BLaER1 (cell line): Measurements from ENCODE around the gene HERC3.

Experiments
- H3K27ac ChIP-seq: shearing (Covaris generic); formaldehyde crosslinking; 2 replicates; pipeline ENCODE4 v1.8.1; 2022
- H3K27me3 ChIP-seq: shearing (Covaris generic); formaldehyde crosslinking; 2 replicates; pipeline ENCODE4 v1.8.1; 2022
- H3K36me3 ChIP-seq: shearing (Covaris generic); formaldehyde crosslinking; 2 replicates; pipeline ENCODE4 v1.8.1; 2022
- H3K4me1 ChIP-seq: shearing (Covaris generic); formaldehyde crosslinking; 2 replicates; pipeline ENCODE4 v1.8.1; 2022
- H3K4me2 ChIP-seq: shearing (Covaris generic); formaldehyde crosslinking; 2 replicates; pipeline ENCODE4 v1.8.1; 2022
- H3K4me3 ChIP-seq: shearing (Covaris generic); formaldehyde crosslinking; 2 replicates; pipeline ENCODE4 v1.8.1; 2022
- H3K9ac ChIP-seq: shearing (Covaris generic); formaldehyde crosslinking; 2 replicates; pipeline ENCODE4 v1.8.1; 2022
- H3K9me3 ChIP-seq: shearing (Covaris generic); formaldehyde crosslinking; 2 replicates; pipeline ENCODE4 v1.8.1; 2022
- H4K20me1 ChIP-seq: shearing (Covaris generic); formaldehyde crosslinking; 2 replicates; pipeline ENCODE4 v1.8.1; 2022
- Cebpa-rat ChIP-seq: shearing (Covaris generic); IDR thresholded peaks from 2 replicates; pipeline ENCODE4 v1.8.1; 2022

The HERC3 gene

DNA sequence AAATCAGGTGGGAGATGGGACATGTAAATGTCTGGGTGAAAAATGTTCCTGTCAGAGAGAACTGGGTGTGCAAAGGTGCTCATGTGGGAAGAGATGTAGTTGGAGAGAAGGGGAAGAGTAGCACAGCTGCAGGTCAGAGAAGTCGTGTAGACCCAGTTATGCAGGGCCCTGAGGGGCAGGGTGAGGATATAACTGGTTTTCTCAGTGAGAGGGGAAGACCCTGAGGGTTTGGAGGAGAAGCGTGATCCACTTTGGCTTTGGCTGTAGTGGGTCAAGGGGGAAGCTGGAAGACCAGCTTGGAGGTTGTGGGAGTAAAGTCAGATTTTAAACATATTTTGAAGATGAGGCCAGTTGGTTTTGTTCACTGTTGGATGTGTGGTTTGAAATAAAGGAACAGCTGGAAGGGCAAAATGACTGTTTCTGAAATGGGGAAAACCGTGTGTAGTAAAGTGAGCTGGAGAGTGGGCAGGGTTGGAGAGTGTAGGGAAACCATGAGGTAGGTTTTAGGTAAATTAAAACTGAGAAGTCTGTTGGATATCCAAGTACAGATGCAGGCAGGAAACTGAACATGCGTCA, 61.2 kb downstream of the HERC3 start:
- Histone ChIP-seq H3K9me3 (no peaks in the 10 kb centered on the region), H3K4me3 (no peak overlapping the region), H3K4me2 (no peak overlapping the region), H4K20me1 (peaks cover 3% of the 10 kb centered on the region; the same call in 1 of the 2 replicates), H3K27me3 (no peaks in the 10 kb centered on the region), H3K9ac (no peak overlapping the region), H3K27ac (no peak overlapping the region), H3K36me3 (peaks cover 27% of the 10 kb centered on the region), H3K4me1 (no peaks in the 10 kb centered on the region; the same call in 1 of the 2 replicates)
- no peak for TF ChIP-seq Cebpa-rat

DNA sequence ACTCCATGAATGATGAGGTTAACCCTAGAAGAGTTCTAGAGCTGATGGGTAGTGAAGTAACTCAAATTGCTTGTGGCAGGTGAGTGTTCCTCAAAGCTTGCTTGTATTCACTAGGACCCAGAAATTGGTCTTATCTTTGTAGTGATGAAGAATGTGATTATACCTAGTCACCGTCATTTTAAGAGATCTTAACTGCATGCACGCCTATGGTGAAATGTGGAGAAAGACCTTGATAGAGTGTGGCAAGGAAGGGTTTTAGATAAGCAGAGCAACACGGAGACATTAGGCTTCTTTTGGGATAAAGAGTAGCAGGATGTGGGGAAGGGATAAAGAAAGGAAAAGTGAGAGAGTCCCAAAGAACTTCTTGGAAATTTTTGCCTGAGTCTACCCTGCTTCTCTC, 62.9 kb downstream of the HERC3 start:
- Histone ChIP-seq H3K4me1 (no peaks in the 10 kb centered on the region; the same call in 1 of the 2 replicates), H3K4me2 (no peak overlapping the region), H3K9ac (no peak overlapping the region), H3K27ac (no peak overlapping the region), H3K27me3 (no peaks in the 10 kb centered on the region), H3K36me3 (peaks cover 30% of the 10 kb centered on the region), H3K4me3 (no peak overlapping the region), H4K20me1 (no peaks in the 10 kb centered on the region), H3K9me3 (no peaks in the 10 kb centered on the region)
- no peak for TF ChIP-seq Cebpa-rat

DNA sequence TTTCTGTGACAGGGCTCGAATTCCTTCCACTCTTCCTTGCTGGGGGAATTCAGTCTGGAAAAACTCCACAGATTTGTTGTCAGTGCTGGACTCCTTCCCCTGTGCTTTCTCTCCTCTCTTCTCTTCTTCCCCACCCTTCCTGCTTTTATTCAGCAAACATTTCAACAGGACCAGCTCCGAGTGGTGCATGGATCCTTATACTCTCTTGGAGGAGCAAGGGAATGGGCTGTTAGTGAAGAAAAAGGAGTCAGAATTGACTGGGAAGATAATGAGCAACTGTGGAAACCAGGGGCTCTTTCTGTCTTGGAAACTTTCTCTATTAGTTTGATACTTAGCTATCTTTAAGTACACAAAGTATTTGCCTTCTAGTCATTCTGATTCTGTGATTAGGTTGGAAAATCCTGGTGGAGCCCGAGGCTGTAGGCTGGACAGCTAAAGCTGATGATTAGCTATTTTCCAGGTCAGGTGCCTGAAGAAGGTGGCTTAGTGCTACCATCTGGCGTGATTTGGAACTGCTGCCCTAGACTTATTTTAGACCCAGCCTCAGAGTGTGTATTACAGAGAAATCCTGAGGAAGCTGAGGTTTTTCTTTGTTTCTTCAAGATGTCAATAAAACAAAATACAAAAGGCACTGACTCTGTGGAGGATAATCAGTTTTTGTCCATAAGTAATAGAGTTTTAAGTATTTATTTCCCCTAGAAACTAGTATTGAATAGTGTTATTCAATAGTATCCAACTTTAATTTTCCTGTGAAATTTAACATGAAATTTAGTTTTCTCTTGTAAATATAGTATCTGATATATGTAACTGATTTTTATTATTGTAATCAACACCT, 67.0 kb downstream of the HERC3 start:
- Histone ChIP-seq H3K4me1 (no peaks in the 10 kb centered on the region; the same call in 1 of the 2 replicates), H4K20me1 (no peaks in the 10 kb centered on the region), H3K36me3 (peaks cover 37% of the 10 kb centered on the region), H3K27ac (no peak overlapping the region), H3K9ac (no peak overlapping the region), H3K27me3 (no peaks in the 10 kb centered on the region), H3K4me2 (no peak overlapping the region), H3K4me3 (no peak overlapping the region), H3K9me3 (no peaks in the 10 kb centered on the region)
- TF ChIP-seq Cebpa-rat, result no peak

DNA sequence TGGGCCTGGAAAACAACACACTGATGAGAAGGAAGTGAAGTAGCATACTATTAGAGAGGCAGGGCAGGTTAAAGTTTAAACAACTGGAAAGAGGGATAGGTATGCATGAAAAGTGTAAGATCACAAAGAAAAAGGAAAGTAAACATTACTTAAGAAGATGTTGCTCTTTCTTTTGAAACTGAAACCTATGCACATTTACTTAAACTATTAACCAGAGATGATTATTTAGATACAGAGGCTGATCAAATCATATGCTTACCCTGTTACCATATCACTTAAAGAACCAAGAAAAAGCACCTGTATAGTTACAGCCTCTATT, 67.6 kb downstream of the HERC3 start:
- H3K27ac ChIP-seq, result no peak overlapping the region
- no peaks in the 10 kb centered on the region; the same call in 1 of the 2 replicates for H3K4me1 ChIP-seq
- H4K20me1 ChIP-seq, result no peaks in the 10 kb centered on the region
- no peaks in the 10 kb centered on the region for H3K9me3 ChIP-seq
- H3K4me2 ChIP-seq, result no peak overlapping the region
- no peak for TF ChIP-seq Cebpa-rat
- no peaks in the 10 kb centered on the region for H3K27me3 ChIP-seq
- peaks cover 38% of the 10 kb centered on the region for H3K36me3 ChIP-seq
- H3K4me3 ChIP-seq, result no peak overlapping the region
- H3K9ac ChIP-seq, result no peak overlapping the region

DNA sequence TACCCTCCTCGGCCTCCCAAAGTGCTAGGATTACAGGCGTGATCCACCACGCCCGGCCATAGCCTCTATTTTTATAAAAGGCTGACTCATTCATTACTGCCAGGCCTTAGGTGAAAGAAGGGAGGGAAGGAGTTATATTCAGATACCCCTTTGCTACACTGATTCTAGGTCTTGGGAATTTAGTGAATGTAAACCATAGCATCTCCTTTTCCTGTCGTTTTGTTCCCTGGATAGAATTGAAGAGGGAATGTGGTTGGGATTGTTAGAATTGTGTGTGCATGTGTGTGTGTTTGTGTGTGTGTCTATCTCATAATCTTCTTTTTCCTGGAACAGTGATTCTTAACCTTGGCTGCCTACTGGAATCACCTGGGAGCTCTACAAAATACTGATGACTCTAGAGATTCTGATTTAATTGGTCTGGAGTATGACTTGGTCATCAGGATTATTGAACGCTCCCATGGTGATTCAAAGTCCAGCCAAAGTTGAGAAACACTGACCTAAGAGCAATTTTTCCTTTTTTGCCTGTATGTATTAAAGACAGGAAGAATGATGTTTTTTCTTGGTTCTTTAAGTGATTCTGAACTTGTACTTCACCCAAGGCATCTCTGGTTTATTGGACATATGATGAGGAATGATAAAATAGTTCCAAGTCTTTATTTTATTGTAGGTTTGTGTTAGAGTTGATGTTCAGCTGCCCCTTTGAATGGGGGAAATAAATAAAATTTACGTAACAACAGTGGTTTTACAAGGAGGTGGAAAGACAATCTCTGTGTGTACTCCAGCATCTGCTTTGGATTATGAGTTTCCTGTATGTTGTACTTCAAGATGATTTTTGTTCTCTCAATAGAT, 68.4 kb downstream of the HERC3 start:
- H3K4me2 ChIP-seq, result no peak overlapping the region
- H4K20me1 ChIP-seq, result no peaks in the 10 kb centered on the region
- no peaks in the 10 kb centered on the region for H3K9me3 ChIP-seq
- TF ChIP-seq Cebpa-rat, result no peak
- H3K36me3 ChIP-seq, result peaks cover 36% of the 10 kb centered on the region
- H3K9ac ChIP-seq, result no peak overlapping the region
- no peak overlapping the region for H3K27ac ChIP-seq
- H3K4me1 ChIP-seq, result no peaks in the 10 kb centered on the region; the same call in 1 of the 2 replicates
- no peaks in the 10 kb centered on the region for H3K27me3 ChIP-seq
- H3K4me3 ChIP-seq, result no peak overlapping the region

DNA sequence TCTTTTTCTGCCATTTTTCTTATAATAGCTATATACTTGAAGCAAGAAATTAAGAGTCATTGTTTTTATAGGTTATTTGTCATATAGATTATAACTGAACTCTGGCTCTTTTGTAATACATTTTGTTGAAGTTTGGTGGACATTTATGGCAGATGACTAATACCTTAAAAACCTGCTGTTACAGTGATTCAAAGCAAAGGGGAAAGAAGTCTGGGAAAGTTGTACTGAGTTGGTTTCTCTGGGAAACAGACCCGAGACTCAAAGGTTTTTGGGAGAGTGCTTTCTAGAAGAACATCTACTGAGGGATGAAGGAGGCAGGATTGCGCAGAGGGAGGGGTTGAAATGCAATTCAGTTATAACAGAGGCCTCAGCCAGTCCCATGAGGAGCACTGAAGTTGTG, 69.5 kb downstream of the HERC3 start:
- no peaks in the 10 kb centered on the region; the same call in 1 of the 2 replicates for H3K4me1 ChIP-seq
- no peak overlapping the region for H3K27ac ChIP-seq
- no peaks in the 10 kb centered on the region for H3K9me3 ChIP-seq
- no peak for TF ChIP-seq Cebpa-rat
- no peak overlapping the region for H3K4me3 ChIP-seq
- no peak overlapping the region for H3K4me2 ChIP-seq
- H4K20me1 ChIP-seq, result no peaks in the 10 kb centered on the region
- H3K9ac ChIP-seq, result no peak overlapping the region
- no peaks in the 10 kb centered on the region for H3K27me3 ChIP-seq
- H3K36me3 ChIP-seq, result peaks cover 30% of the 10 kb centered on the region

DNA sequence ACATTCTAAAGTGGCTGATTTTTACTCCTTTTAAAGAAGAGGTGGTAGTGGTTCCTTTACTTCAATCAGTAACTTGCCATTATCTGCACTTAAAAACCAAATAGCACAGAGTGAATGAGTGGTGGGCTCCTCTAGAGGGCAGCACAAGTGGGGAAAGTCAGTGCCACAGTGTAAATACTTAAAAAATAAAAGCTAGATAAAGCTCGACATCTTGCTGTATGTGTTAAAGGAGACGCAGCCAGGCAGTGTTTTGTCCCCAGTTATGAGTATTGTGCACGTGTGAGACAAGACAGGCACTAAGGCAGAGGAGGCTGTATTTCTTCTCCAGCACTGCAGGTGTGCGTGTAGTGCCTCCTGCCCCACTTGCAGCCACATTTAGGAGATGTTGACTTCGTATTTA, 80.7 kb downstream of the HERC3 start:
- no peak overlapping the region for H3K9ac ChIP-seq
- no peak for TF ChIP-seq Cebpa-rat
- no peak overlapping the region for H3K4me3 ChIP-seq
- peaks cover 16% of the 10 kb centered on the region for H3K36me3 ChIP-seq
- no peaks in the 10 kb centered on the region for H4K20me1 ChIP-seq
- H3K27me3 ChIP-seq, result no peaks in the 10 kb centered on the region
- no peaks in the 10 kb centered on the region for H3K9me3 ChIP-seq
- no peaks in the 10 kb centered on the region for H3K4me1 ChIP-seq
- H3K4me2 ChIP-seq, result no peak overlapping the region
- H3K27ac ChIP-seq, result no peak overlapping the region

DNA sequence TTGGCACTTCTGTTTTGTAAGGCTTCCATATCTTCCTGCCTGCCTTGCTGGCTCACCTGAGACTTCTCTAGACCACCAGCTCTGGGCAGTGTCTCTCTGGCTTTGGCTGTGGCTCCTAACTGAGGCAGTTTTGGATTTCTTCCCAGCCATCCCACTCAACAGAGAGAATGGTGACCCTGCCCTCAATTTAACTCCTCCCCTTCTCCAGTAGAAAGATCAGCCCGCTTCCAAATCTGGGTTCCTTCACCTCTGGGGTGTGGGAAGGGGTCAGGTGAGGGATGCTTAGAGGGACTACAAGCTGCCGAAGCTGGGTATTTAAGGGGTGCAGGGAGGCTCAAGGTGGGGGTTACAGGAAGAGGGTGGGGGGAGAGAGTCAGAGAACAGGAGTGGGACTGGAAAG, 81.6 kb downstream of the HERC3 start:
- no peak for TF ChIP-seq Cebpa-rat
- peaks cover 21% of the 10 kb centered on the region for H3K36me3 ChIP-seq
- no peaks in the 10 kb centered on the region for H3K9me3 ChIP-seq
- no peak overlapping the region for H3K4me2 ChIP-seq
- no peaks in the 10 kb centered on the region for H3K27me3 ChIP-seq
- no peak overlapping the region for H3K27ac ChIP-seq
- H3K9ac ChIP-seq, result no peak overlapping the region
- H3K4me3 ChIP-seq, result no peak overlapping the region
- no peaks in the 10 kb centered on the region for H4K20me1 ChIP-seq
- H3K4me1 ChIP-seq, result no peaks in the 10 kb centered on the region

DNA sequence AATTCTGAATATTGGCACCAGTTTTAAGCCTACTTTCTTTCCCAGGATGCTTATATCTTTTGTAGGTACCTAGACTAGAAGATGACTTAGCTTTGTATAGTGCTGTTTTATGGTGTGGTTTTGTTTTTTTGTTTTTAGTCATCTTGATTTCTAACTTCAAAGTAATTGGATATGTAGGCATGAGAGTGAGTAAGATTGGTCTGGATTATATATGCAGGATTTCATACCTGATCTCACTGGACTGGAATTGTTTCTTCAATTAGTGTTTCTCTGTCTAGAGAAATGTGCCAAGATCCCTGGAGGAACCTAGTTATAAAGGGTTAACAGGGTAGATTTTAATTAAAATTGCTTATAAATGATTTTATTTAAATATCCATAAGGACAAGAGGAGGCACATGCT, 82.3 kb downstream of the HERC3 start:
- H3K9ac ChIP-seq, result no peak overlapping the region
- no peak overlapping the region for H3K4me3 ChIP-seq
- no peak overlapping the region for H3K4me2 ChIP-seq
- TF ChIP-seq Cebpa-rat, result no peak
- no peaks in the 10 kb centered on the region for H3K4me1 ChIP-seq
- no peaks in the 10 kb centered on the region for H4K20me1 ChIP-seq
- no peaks in the 10 kb centered on the region for H3K27me3 ChIP-seq
- peaks cover 28% of the 10 kb centered on the region for H3K36me3 ChIP-seq
- no peaks in the 10 kb centered on the region for H3K9me3 ChIP-seq
- no peak overlapping the region for H3K27ac ChIP-seq

DNA sequence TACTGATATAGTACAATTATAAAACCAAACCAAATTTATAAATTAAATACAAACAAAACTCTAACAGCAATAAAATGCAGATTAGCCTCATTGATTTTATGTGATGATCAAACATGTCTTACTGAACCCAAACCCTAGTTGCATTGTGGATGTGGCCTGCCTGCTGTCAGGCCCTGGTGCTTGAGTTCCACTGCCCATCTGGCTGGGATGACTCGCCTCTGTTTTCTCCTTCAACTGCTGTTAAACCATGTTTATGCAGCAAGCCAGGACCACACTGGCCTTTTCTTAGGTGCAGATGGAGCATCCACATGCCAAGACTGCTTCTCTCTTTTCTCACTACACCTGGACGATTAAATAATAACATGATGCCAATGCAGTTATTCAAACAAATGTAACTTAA, 82.7 kb downstream of the HERC3 start:
- Histone ChIP-seq H3K36me3 (peaks cover 32% of the 10 kb centered on the region), H3K27me3 (no peaks in the 10 kb centered on the region), H3K4me2 (no peak overlapping the region), H3K9ac (no peak overlapping the region), H3K4me1 (no peaks in the 10 kb centered on the region), H3K27ac (no peak overlapping the region), H3K9me3 (no peaks in the 10 kb centered on the region), H4K20me1 (no peaks in the 10 kb centered on the region), H3K4me3 (no peak overlapping the region)
- TF ChIP-seq Cebpa-rat, result no peak
